ENCODE data around the gene BARHL1. TPM values are rescaled to one million over a fixed set of nuclear protein-coding genes. Genes with fewer than 3 reads are reported as not detected.

Gene BARHL1
- polyA plus RNA-seq, 1 donor from 2014 or later = not detected

DNA sequence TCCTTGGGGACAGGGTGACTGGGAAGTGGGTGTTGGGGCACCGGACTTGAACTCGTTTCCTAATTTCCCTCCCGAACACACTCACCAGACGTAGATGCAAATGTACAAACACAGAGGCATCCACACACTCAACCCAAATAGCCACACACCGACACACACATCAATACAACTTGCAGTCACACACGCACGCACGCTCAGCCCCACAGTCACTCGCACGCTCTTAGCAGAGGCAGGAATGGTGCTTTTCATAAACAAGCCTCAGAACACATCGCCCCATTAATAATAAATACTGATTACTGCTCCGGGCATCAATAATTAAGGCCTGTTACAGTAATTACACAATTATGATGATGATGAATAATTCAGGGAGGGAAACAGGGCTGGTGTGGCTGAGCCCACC, 5.7 kb downstream of the BARHL1 start:
- Histone ChIP-seq H3K9me3 (ENCODE audit: low read length) (no peaks in the 10 kb centered on the region), H3K4me3 (ENCODE audit: low read length) (no peak overlapping the region), H3F3A (ENCODE audit: insufficient read depth, low read length, poor library complexity, severe bottlenecking) (no peaks in the 10 kb centered on the region), H4K20me1 (ENCODE audit: insufficient read depth) (no peaks in the 10 kb centered on the region), H3K79me2 (replicated peaks; ENCODE audit: insufficient read depth, low read length) (no peaks in the 10 kb centered on the region), H3K27ac (ENCODE audit: low read length) (no peak overlapping the region), H3K27me3 (ENCODE audit: insufficient read depth, low read depth, low read length) (peaks cover 100% of the 10 kb centered on the region), H3K4me2 (ENCODE audit: low read length) (no peak overlapping the region), H3K9ac (ENCODE audit: low read length) (no peak overlapping the region), H3K9me2 (ENCODE audit: insufficient read depth, low read length) (no peaks in the 10 kb centered on the region), H2AFZ (ENCODE audit: low read depth, low read length) (no peak overlapping the region), H3K36me3 (ENCODE audit: insufficient read depth, low read length) (no peaks in the 10 kb centered on the region)
- TF ChIP-seq RAD21 (conservative IDR thresholded peaks at IDR 0.05) = no peak
- no peak for TF ChIP-seq TAF1 (IDR thresholded peaks at IDR 0.05; ENCODE audit: low read depth)
- no peak for TF ChIP-seq EP300 (conservative IDR thresholded peaks at IDR 0.05; ENCODE audit: poor library complexity, severe bottlenecking)
- TF ChIP-seq, protein P1, sequence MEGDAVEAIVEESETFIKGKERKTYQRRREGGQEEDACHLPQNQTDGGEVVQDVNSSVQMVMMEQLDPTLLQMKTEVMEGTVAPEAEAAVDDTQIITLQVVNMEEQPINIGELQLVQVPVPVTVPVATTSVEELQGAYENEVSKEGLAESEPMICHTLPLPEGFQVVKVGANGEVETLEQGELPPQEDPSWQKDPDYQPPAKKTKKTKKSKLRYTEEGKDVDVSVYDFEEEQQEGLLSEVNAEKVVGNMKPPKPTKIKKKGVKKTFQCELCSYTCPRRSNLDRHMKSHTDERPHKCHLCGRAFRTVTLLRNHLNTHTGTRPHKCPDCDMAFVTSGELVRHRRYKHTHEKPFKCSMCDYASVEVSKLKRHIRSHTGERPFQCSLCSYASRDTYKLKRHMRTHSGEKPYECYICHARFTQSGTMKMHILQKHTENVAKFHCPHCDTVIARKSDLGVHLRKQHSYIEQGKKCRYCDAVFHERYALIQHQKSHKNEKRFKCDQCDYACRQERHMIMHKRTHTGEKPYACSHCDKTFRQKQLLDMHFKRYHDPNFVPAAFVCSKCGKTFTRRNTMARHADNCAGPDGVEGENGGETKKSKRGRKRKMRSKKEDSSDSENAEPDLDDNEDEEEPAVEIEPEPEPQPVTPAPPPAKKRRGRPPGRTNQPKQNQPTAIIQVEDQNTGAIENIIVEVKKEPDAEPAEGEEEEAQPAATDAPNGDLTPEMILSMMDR (IDR thresholded peaks at IDR 0.05; ENCODE audit: poor library complexity, severe bottlenecking) = no peak
- TF ChIP-seq MXI1 (conservative IDR thresholded peaks at IDR 0.05; ENCODE audit: poor library complexity, severe bottlenecking) = no peak
- TF ChIP-seq, protein P2, sequence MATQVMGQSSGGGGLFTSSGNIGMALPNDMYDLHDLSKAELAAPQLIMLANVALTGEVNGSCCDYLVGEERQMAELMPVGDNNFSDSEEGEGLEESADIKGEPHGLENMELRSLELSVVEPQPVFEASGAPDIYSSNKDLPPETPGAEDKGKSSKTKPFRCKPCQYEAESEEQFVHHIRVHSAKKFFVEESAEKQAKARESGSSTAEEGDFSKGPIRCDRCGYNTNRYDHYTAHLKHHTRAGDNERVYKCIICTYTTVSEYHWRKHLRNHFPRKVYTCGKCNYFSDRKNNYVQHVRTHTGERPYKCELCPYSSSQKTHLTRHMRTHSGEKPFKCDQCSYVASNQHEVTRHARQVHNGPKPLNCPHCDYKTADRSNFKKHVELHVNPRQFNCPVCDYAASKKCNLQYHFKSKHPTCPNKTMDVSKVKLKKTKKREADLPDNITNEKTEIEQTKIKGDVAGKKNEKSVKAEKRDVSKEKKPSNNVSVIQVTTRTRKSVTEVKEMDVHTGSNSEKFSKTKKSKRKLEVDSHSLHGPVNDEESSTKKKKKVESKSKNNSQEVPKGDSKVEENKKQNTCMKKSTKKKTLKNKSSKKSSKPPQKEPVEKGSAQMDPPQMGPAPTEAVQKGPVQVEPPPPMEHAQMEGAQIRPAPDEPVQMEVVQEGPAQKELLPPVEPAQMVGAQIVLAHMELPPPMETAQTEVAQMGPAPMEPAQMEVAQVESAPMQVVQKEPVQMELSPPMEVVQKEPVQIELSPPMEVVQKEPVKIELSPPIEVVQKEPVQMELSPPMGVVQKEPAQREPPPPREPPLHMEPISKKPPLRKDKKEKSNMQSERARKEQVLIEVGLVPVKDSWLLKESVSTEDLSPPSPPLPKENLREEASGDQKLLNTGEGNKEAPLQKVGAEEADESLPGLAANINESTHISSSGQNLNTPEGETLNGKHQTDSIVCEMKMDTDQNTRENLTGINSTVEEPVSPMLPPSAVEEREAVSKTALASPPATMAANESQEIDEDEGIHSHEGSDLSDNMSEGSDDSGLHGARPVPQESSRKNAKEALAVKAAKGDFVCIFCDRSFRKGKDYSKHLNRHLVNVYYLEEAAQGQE (IDR thresholded peaks at IDR 0.05; ENCODE audit: borderline replicate concordance) = no peak
- TF ChIP-seq SMC3 (conservative IDR thresholded peaks at IDR 0.05; ENCODE audit: poor library complexity) = no peak
- no peak for TF ChIP-seq POLR2AphosphoS5 (IDR thresholded peaks at IDR 0.05)
- no peak for TF ChIP-seq EZH2 (IDR thresholded peaks at IDR 0.05; ENCODE audit: borderline replicate concordance, insufficient read depth, low read length, poor library complexity, severe bottlenecking)

DNA sequence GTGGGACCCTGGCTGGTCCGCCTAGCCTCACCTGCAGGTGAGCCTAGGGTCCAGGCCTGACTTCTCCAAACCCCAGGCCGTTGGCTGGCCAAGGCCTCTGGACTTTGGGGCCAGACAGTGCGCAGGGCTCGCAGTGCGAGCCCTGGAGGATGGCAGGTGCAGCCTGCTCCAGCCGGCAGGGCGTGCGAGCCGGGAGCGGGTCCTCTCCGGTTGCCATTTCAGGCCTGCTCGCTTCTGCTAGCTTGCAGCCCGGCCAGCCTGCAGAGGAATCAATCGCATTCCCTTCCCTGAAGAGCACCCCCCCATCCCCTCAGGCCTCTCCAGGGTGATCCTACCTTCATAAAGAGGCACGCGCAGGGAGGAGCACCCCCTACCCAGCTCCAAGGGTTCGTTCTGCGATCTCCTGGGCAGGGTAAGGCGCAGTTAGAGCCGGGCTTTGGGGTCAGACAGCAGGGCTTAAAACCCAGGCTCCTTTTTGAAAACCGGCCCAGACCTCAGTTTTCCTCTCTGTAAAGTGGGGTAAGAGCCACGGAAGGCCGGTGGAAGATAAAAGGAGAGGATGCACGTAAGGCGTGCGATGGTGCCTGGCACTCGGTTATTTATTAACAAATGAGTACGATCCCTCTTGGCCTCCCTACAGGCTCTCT, 6.2 kb downstream of the BARHL1 start:
- TF ChIP-seq, protein P1 (IDR thresholded peaks at IDR 0.05; ENCODE audit: poor library complexity, severe bottlenecking) = no peak
- TF ChIP-seq EZH2 (IDR thresholded peaks at IDR 0.05; ENCODE audit: borderline replicate concordance, insufficient read depth, low read length, poor library complexity, severe bottlenecking) = peak; percentile 43
- no peaks in the 10 kb centered on the region for H3K9me2 ChIP-seq (ENCODE audit: insufficient read depth, low read length)
- peaks cover 100% of the 10 kb centered on the region for H3K27me3 ChIP-seq (ENCODE audit: insufficient read depth, low read depth, low read length)
- H3K9me3 ChIP-seq (ENCODE audit: low read length) = no peaks in the 10 kb centered on the region
- H4K20me1 ChIP-seq (ENCODE audit: insufficient read depth) = no peaks in the 10 kb centered on the region
- no peak overlapping the region for H2AFZ ChIP-seq (ENCODE audit: low read depth, low read length)
- H3K9ac ChIP-seq (ENCODE audit: low read length) = no peak overlapping the region
- no peaks in the 10 kb centered on the region for H3K79me2 ChIP-seq (replicated peaks; ENCODE audit: insufficient read depth, low read length)
- no peak overlapping the region for H3K4me3 ChIP-seq (ENCODE audit: low read length)
- no peaks in the 10 kb centered on the region for H3K36me3 ChIP-seq (ENCODE audit: insufficient read depth, low read length)
- H3F3A ChIP-seq (ENCODE audit: insufficient read depth, low read length, poor library complexity, severe bottlenecking) = no peaks in the 10 kb centered on the region
- H3K27ac ChIP-seq (ENCODE audit: low read length) = no peak overlapping the region
- H3K4me2 ChIP-seq (ENCODE audit: low read length) = no peak overlapping the region

All from neural cell (in vitro differentiated cells).